Measurements from ENCODE around the gene BRIX1. TPM values are rescaled to one million over a fixed set of nuclear protein-coding genes. Genes with fewer than 3 reads are reported as not detected.

The BRIX1 gene
- total and polyA plus RNA-seq, 9 of the 15 experiments (the other 6 are each of a cell fraction or from before 2014, with no cell fraction given): 115 to 193 (median 159) TPM

GRCh38 chr5:34866989-34867471 lies 48.5 kb upstream of the BRIX1 start (continued):
- no peak for TF ChIP-seq WHSC1 (IDR thresholded peaks at IDR 0.05; ENCODE audit: low read length)
- TF ChIP-seq SPI1 (IDR thresholded peaks at IDR 0.05; ENCODE audit: borderline replicate concordance, low read depth, low read length): peak; percentile 93
- TF ChIP-seq SMARCE1 (IDR thresholded peaks at IDR 0.05): peak; percentile 93
- TF ChIP-seq E2F8 (IDR thresholded peaks at IDR 0.05; ENCODE audit: low read depth, partially characterized antibody): peak; percentile 61
- 0 out of 2 replicates have a peak, but pooled peaks have one; percentile 40 for TF ChIP-seq DDX20 (tag; IDR thresholded peaks at IDR 0.05; ENCODE audit: low read depth)
- TF ChIP-seq, protein P1, sequence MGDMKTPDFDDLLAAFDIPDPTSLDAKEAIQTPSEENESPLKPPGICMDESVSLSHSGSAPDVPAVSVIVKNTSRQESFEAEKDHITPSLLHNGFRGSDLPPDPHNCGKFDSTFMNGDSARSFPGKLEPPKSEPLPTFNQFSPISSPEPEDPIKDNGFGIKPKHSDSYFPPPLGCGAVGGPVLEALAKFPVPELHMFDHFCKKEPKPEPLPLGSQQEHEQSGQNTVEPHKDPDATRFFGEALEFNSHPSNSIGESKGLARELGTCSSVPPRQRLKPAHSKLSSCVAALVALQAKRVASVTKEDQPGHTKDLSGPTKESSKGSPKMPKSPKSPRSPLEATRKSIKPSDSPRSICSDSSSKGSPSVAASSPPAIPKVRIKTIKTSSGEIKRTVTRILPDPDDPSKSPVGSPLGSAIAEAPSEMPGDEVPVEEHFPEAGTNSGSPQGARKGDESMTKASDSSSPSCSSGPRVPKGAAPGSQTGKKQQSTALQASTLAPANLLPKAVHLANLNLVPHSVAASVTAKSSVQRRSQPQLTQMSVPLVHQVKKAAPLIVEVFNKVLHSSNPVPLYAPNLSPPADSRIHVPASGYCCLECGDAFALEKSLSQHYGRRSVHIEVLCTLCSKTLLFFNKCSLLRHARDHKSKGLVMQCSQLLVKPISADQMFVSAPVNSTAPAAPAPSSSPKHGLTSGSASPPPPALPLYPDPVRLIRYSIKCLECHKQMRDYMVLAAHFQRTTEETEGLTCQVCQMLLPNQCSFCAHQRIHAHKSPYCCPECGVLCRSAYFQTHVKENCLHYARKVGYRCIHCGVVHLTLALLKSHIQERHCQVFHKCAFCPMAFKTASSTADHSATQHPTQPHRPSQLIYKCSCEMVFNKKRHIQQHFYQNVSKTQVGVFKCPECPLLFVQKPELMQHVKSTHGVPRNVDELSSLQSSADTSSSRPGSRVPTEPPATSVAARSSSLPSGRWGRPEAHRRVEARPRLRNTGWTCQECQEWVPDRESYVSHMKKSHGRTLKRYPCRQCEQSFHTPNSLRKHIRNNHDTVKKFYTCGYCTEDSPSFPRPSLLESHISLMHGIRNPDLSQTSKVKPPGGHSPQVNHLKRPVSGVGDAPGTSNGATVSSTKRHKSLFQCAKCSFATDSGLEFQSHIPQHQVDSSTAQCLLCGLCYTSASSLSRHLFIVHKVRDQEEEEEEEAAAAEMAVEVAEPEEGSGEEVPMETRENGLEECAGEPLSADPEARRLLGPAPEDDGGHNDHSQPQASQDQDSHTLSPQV (IDR thresholded peaks at IDR 0.05): peak; percentile 98
- TF ChIP-seq TCF3 (CRISPR knock-in tag; IDR thresholded peaks at IDR 0.05): no peak
- peak; percentile 72; the same call in 1 of the 2 replicates for TF ChIP-seq MEF2D (tag; conservative IDR thresholded peaks at IDR 0.05; ENCODE audit: low read depth)
- TF ChIP-seq ERF (CRISPR knock-in tag; IDR thresholded peaks at IDR 0.05): no peak
- TF ChIP-seq ZBTB26 (CRISPR knock-in tag; IDR thresholded peaks at IDR 0.05): 0 out of 2 replicates have a peak, but pooled peaks have one; percentile 10
- no peak for TF ChIP-seq BRCA1 (IDR thresholded peaks at IDR 0.05)
- no peak; the same call in 1 of the 2 replicates for TF ChIP-seq BRCA1 (CRISPR knock-in tag; IDR thresholded peaks at IDR 0.05)
- peak; percentile 95 for TF ChIP-seq BACH1 (tag; IDR thresholded peaks at IDR 0.05)
- TF ChIP-seq ZC3H11A (IDR thresholded peaks at IDR 0.05; ENCODE audit: low read depth, low read length): 0 out of 2 replicates have a peak, but pooled peaks have one; percentile 51
- TF ChIP-seq GATAD2B (IDR thresholded peaks at IDR 0.05; ENCODE audit: borderline replicate concordance): peak; percentile 80; the same call in 1 of the 2 replicates
- TF ChIP-seq RBM34 (IDR thresholded peaks at IDR 0.05; ENCODE audit: borderline replicate concordance, insufficient read depth, low read length): no peak
- TF ChIP-seq ATF1 (CRISPR knock-in tag; IDR thresholded peaks at IDR 0.05): no peak
- peak; percentile 75 for TF ChIP-seq ATF1 (tag; IDR thresholded peaks at IDR 0.05)
- TF ChIP-seq GATAD2A (IDR thresholded peaks at IDR 0.05): peak; percentile 39; the same call in 1 of the 2 replicates
- TF ChIP-seq BRF2 (IDR thresholded peaks at IDR 0.05; ENCODE audit: borderline replicate concordance, insufficient read depth, insufficient read length): no peak
- no peak for TF ChIP-seq ZNF668 (CRISPR knock-in tag; IDR thresholded peaks at IDR 0.05)
- peak; percentile 97 for TF ChIP-seq DPF2 (IDR thresholded peaks at IDR 0.05)
- no peak for TF ChIP-seq ZBED1 (IDR thresholded peaks at IDR 0.05)

All from K562 (cell line).